ENCODE data around the gene SLC34A3.

SLC34A3 gene

GRCh38 chr9:137198051-137198901 is 32.4 kb upstream of the SLC34A3 start:
- no peak for DNase-seq

- no peak for DNase-seq
Measured at GRCh38 chr9:137198902-137199283, 31.8 kb upstream of the SLC34A3 start.

GRCh38 chr9:137199411-137200121 is 31.1 kb upstream of the SLC34A3 start:
- no peak for DNase-seq

- DNase-seq, result peak; percentile 99
Measured at GRCh38 chr9:137200311-137201204, 30.1 kb upstream of the SLC34A3 start, which contains the start of gene TPRN. TPRN (minus strand) TSS chr9:137200741; CDS start chr9:137200711, 30 bp downstream.

GRCh38 chr9:137201205-137201868 is 29.4 kb upstream of the SLC34A3 start:
- DNase-seq, result no peak

- no peak for DNase-seq
Measured at GRCh38 chr9:137202966-137203365, 27.7 kb upstream of the SLC34A3 start.

GRCh38 chr9:137204731-137205125 is 26.0 kb upstream of the SLC34A3 start:
- DNase-seq, result no peak

GRCh38 chr9:137205126-137206069 is 25.3 kb upstream of the SLC34A3 start, which contains the start of the genes NDOR1 and TMEM203:
NDOR1 (plus strand) TSS chr9:137205700; CDS start chr9:137205778, 78 bp downstream.
TMEM203 (minus strand) TSS chr9:137205648; CDS start chr9:137205414, 234 bp downstream.
- peak; percentile 98 for DNase-seq

GRCh38 chr9:137206602-137207001 is 24.1 kb upstream of the SLC34A3 start:
- DNase-seq, result no peak

- no peak for DNase-seq
Measured at GRCh38 chr9:137211532-137211931, 19.2 kb upstream of the SLC34A3 start.

GRCh38 chr9:137212520-137212919 is 18.2 kb upstream of the SLC34A3 start:
- no peak for DNase-seq

GRCh38 chr9:137213160-137214060 is 17.3 kb upstream of the SLC34A3 start:
- no peak for DNase-seq

GRCh38 chr9:137214620-137215019 is 16.1 kb upstream of the SLC34A3 start:
- no peak for DNase-seq

- no peak for DNase-seq
Measured at GRCh38 chr9:137215196-137215986, 15.3 kb upstream of the SLC34A3 start.

GRCh38 chr9:137216188-137216965 is 14.3 kb upstream of the SLC34A3 start:
- no peak for DNase-seq

GRCh38 chr9:137217276-137218211 is 13.2 kb upstream of the SLC34A3 start:
- DNase-seq, result no peak

- DNase-seq, result no peak
Measured at GRCh38 chr9:137218212-137218753, 12.4 kb upstream of the SLC34A3 start.
